H9 (cell line): Measurements from ENCODE around the gene MAP2K2. TPM values are rescaled to one million over a fixed set of nuclear protein-coding genes. Genes with fewer than 3 reads are reported as not detected.
A peak's percentile ranks its signal among the peaks of the same experiment; 100 is the strongest.

Source experiments
- DNase-seq: peaks from one replicate; pipeline ENCODE4 v3.0.0-alpha.2; 2017
- H2AFZ ChIP-seq: one replicate; pipeline ENCODE4 v1.6.1; 2013; ENCODE audit warnings: mild to moderate bottlenecking, low read length, control low read depth, moderate library complexity
- H2AK5ac ChIP-seq: 2 replicates; pipeline ENCODE4 v1.6.1; 2013; ENCODE audit warnings: low read length, control low read depth, mixed read lengths; ENCODE audit not compliant: insufficient read length
- H2BK120ac ChIP-seq: one replicate; pipeline ENCODE4 v1.6.1; 2013; ENCODE audit warnings: low read depth, mild to moderate bottlenecking, low read length, control low read depth, inconsistent platforms; ENCODE audit not compliant: poor library complexity, severe bottlenecking
- H2BK12ac ChIP-seq: 2 replicates; pipeline ENCODE4 v1.6.1; 2013; ENCODE audit warnings: low read length, control low read depth, mixed read lengths, low read depth; ENCODE audit not compliant: insufficient read length
- H2BK15ac ChIP-seq: 2 replicates; pipeline ENCODE4 v1.6.1; 2013; ENCODE audit warnings: low read depth, low read length, control low read depth
- H2BK20ac ChIP-seq: one replicate; pipeline ENCODE4 v1.6.1; 2013; ENCODE audit warnings: low read depth, mild to moderate bottlenecking, low read length, control low read depth, inconsistent platforms; ENCODE audit not compliant: poor library complexity, severe bottlenecking
- H2BK5ac ChIP-seq: 2 replicates; pipeline ENCODE4 v1.6.1; 2013; ENCODE audit warnings: low read length, control low read depth, mixed read lengths; ENCODE audit not compliant: insufficient read length
- H3K14ac ChIP-seq: 2 replicates; pipeline ENCODE4 v1.6.1; 2013; ENCODE audit warnings: low read length, control low read depth; ENCODE audit not compliant: insufficient read depth
- H3K18ac ChIP-seq: 2 replicates; pipeline ENCODE4 v1.6.1; 2013; ENCODE audit warnings: low read depth, mild to moderate bottlenecking, mixed read lengths, low read length, control low read depth; ENCODE audit not compliant: insufficient read length
- H3K23ac ChIP-seq: 2 replicates; pipeline ENCODE4 v1.6.1; 2013; ENCODE audit warnings: low read length, control low read depth, mixed read lengths, low read depth; ENCODE audit not compliant: insufficient read length
- H3K23me2 ChIP-seq: 2 replicates; pipeline ENCODE4 v1.6.1; 2013; ENCODE audit warnings: low read depth, mild to moderate bottlenecking, mixed read lengths, low read length, control low read depth; ENCODE audit not compliant: insufficient read length, poor library complexity, severe bottlenecking
- H3K27ac ChIP-seq: 2 replicates; pipeline ENCODE4 v1.5.1; 2013; ENCODE audit warnings: low read length, control low read depth, mixed read lengths, low read depth; ENCODE audit not compliant: insufficient read length
- H3K27me3 ChIP-seq: 2 replicates; pipeline ENCODE4 v1.6.1; 2013; ENCODE audit warnings: low read length, control low read depth, inconsistent platforms; ENCODE audit not compliant: insufficient read depth
- H3K4ac ChIP-seq: 2 replicates; pipeline ENCODE4 v1.6.1; 2013; ENCODE audit warnings: low read depth, mild to moderate bottlenecking, control low read depth, inconsistent platforms, low read length, moderate library complexity
- H3K4me1 ChIP-seq: 2 replicates; pipeline ENCODE4 v1.6.1; 2013; ENCODE audit warnings: low read length, control low read depth, inconsistent platforms; ENCODE audit not compliant: insufficient read depth
- H3K4me2 ChIP-seq: 2 replicates; pipeline ENCODE4 v1.6.1; 2013; ENCODE audit warnings: low read length, control low read depth, mixed read lengths; ENCODE audit not compliant: insufficient read length, insufficient read depth
- H3K56ac ChIP-seq: 2 replicates; pipeline ENCODE4 v1.6.1; 2013; ENCODE audit warnings: low read depth, mild to moderate bottlenecking, mixed read lengths, low read length, control low read depth; ENCODE audit not compliant: insufficient read length
- H3K79me1 ChIP-seq: 2 replicates; pipeline ENCODE4 v1.6.1; 2013; ENCODE audit warnings: low read depth, mild to moderate bottlenecking, moderate library complexity, low read length, control low read depth, inconsistent platforms; ENCODE audit not compliant: insufficient read depth, poor library complexity, severe bottlenecking
- H3K79me2 ChIP-seq: 2 replicates; pipeline ENCODE4 v1.6.1; 2013; ENCODE audit warnings: low read length, control low read depth, inconsistent platforms; ENCODE audit not compliant: insufficient read depth
- H3K9ac ChIP-seq: 2 replicates; pipeline ENCODE4 v1.6.1; 2013; ENCODE audit warnings: low read length, control low read depth, mixed read lengths; ENCODE audit not compliant: insufficient read length; ENCODE audit errors: extremely low read depth
- H3K9me3 ChIP-seq: one replicate; pipeline ENCODE4 v1.6.1; 2013; ENCODE audit warnings: low read depth, low read length, inconsistent platforms; ENCODE audit not compliant: control insufficient read depth
- H3T11ph ChIP-seq: one replicate; pipeline ENCODE4 v1.6.1; 2013; ENCODE audit warnings: mild to moderate bottlenecking, low read length, control low read depth, inconsistent platforms
- H4K20me1 ChIP-seq: one replicate; pipeline ENCODE4 v1.6.1; 2013; ENCODE audit not compliant: control insufficient read depth, insufficient read length, insufficient read depth
- H4K5ac ChIP-seq: 2 replicates; pipeline ENCODE4 v1.6.1; 2013; ENCODE audit warnings: low read depth, mild to moderate bottlenecking, mixed read lengths, low read length, control low read depth; ENCODE audit not compliant: insufficient read length
- H4K8ac ChIP-seq: replicated peaks from 2 replicates; pipeline ENCODE4 v1.6.1; 2013; ENCODE audit warnings: low read length, control low read depth, mixed read lengths, low read depth; ENCODE audit not compliant: insufficient read length
- H4K91ac ChIP-seq: 2 replicates; pipeline ENCODE4 v1.6.1; 2013; ENCODE audit warnings: low read depth, mild to moderate bottlenecking, moderate library complexity, mixed read lengths, low read length, control low read depth; ENCODE audit not compliant: insufficient read length
- H3K27ac Mint-ChIP-seq, 3 experiments: 2 replicates in 2 of 3; 3 replicates in 1 of 3; pipeline ENCODE4 v1.8.0; 2020 to 2021; ENCODE audit warnings: mixed read lengths in 3 of 3, mild to moderate bottlenecking in 1 of 3, moderate library complexity in 1 of 3
- H3K27me3 Mint-ChIP-seq: 2 replicates; pipeline ENCODE4 v1.8.0; 2021; ENCODE audit warnings: low read depth, mild to moderate bottlenecking, moderate library complexity, mixed read lengths
- H3K36me3 Mint-ChIP-seq, 3 experiments: 2 replicates in 2 of 3; 3 replicates in 1 of 3; pipeline ENCODE4 v1.8.0; 2020 to 2021; ENCODE audit warnings: low read depth in 3 of 3, mixed read lengths in 3 of 3; ENCODE audit not compliant: insufficient read depth in 1 of 3
- H3K4me1 Mint-ChIP-seq, 2 experiments: 2 replicates each; pipeline ENCODE4 v1.8.0; 2020; ENCODE audit warnings: mixed read lengths in 2 of 2
- H3K4me3 Mint-ChIP-seq, 2 experiments: 2 replicates in 1 of 2; 3 replicates in 1 of 2; pipeline ENCODE4 v1.8.0; 2020 to 2021; ENCODE audit warnings: mild to moderate bottlenecking in 2 of 2, mixed read lengths in 2 of 2, moderate library complexity in 1 of 2
- H3K9me3 Mint-ChIP-seq, 2 experiments: 2 replicates in 1 of 2; 3 replicates in 1 of 2; pipeline ENCODE4 v1.8.0; 2020; ENCODE audit warnings: mild to moderate bottlenecking in 2 of 2, mixed read lengths in 2 of 2, moderate library complexity in 1 of 2
- WGBS: extraction: QIAGEN DNeasy Blood & Tissue Kit; methylation state at CpG from one replicate; pipeline ENCODE4 v1.1.7; 2013; ENCODE audit warnings: missing lambda C conversion rate, low lambda C conversion rate, mixed read lengths; ENCODE audit not compliant: insufficient read length; ENCODE audit errors: extremely low coverage; 5-methylcytosine and 5-hydroxymethylcytosine counted together
- total RNA-seq: library from RNA; stranded (reverse); gene quantifications from 2 replicates; pipeline ENCODE4 v1.2.1, GENCODE V29; 2021
- TF ChIP-seq, protein P1 (sequence below): fragments of 200-600 bp; sonication (generic); conservative IDR thresholded peaks from 3 replicates; pipeline ENCODE4 v1.8.0; 2021; ENCODE audit warnings: antibody characterized with exemption, mild to moderate bottlenecking

The MAP2K2 gene
- total RNA-seq, 1 experiment from 2014 or later = 167 TPM

DNA sequence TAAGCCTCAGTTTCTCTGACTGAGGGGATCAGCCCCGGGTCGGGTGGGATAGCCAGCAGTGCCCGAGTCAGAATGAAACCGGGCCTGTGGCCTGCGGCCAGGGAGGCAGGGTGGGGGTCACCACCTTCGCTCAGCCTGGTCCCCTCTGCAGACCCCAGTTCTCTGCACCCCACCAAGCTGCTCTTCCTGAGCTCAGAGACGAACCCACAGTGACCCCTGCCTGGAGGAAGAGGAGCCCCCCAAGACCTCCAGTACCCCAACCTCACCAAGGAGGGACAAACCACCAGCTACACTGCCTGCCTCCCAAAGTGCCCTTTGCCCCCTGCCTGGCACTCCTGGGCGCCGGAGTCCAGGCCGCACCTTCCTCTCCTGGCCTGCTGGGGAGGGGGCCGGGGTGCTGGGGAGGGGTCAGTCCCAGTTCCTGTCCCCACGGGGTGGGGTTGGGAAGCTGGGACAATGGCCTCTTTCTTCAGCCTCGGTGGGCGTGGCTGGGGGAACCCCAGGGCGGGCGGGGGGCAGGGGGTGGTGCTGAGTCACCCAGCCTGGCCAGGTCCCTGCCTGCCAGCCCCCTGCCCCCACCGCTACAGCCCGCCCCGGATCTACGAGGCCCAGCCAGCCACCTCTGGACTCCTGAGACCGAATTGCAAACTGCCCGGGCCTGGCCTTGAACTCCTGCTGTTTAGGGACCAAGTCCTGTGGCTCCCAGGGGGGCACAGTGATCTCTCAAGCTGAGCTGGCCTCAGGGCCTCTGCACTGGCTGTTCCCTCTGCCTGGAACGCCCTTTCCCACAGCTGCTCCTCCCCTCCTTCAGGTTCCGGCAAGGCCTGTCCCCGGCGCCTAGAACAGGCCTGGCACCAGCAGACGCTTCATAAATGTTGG, 71.6 kb downstream of the MAP2K2 start:
- Histone ChIP-seq H3K56ac (no peak overlapping the region), H2BK5ac (no peak overlapping the region), H4K5ac (no peak overlapping the region), H3K79me1 (peaks cover 4% of the 10 kb centered on the region), H4K20me1 (peaks cover 4% of the 10 kb centered on the region), H3K4ac (no peak overlapping the region), H3T11ph (no peak overlapping the region), H3K23me2 (no peaks in the 10 kb centered on the region), H3K27me3 (no peaks in the 10 kb centered on the region), H3K14ac (no peak overlapping the region), H2AFZ (no peak overlapping the region), H3K4me2 (no peak overlapping the region), H2BK15ac (no peak overlapping the region), H3K9ac (no peak overlapping the region), H3K18ac (no peak overlapping the region), H4K8ac (no peak overlapping the region), H2AK5ac (no peak overlapping the region), H2BK20ac (no peak overlapping the region), H4K91ac (no peak overlapping the region), H3K4me1 (no peaks in the 10 kb centered on the region; the same call in 1 of the 2 replicates), H3K27ac (no peak overlapping the region), H3K9me3 (no peaks in the 10 kb centered on the region), H3K23ac (no peak overlapping the region), H3K79me2 (peaks cover 16% of the 10 kb centered on the region; the same call in 1 of the 2 replicates), H2BK120ac (no peak overlapping the region), H2BK12ac (no peak overlapping the region)
- WGBS = no CpG with 5 or more reads among the region's 27 CpGs
- Mint-ChIP-seq H3K27ac (peak overlapping the region; percentile 27 to 90 (median 73); a peak in 5 of 7 replicates), H3K4me1 (peaks cover 3 to 9% of the 10 kb centered on the region in 2 experiments), H3K4me3 (no peak overlapping the region; a peak in 1 of 5 replicates), H3K9me3 (no peaks in the 10 kb centered on the region), H3K27me3 (no peaks in the 10 kb centered on the region), H3K36me3 (peaks cover 28 to 54% (median 54%) of the 10 kb centered on the region in 3 experiments)
- TF ChIP-seq, protein P1, sequence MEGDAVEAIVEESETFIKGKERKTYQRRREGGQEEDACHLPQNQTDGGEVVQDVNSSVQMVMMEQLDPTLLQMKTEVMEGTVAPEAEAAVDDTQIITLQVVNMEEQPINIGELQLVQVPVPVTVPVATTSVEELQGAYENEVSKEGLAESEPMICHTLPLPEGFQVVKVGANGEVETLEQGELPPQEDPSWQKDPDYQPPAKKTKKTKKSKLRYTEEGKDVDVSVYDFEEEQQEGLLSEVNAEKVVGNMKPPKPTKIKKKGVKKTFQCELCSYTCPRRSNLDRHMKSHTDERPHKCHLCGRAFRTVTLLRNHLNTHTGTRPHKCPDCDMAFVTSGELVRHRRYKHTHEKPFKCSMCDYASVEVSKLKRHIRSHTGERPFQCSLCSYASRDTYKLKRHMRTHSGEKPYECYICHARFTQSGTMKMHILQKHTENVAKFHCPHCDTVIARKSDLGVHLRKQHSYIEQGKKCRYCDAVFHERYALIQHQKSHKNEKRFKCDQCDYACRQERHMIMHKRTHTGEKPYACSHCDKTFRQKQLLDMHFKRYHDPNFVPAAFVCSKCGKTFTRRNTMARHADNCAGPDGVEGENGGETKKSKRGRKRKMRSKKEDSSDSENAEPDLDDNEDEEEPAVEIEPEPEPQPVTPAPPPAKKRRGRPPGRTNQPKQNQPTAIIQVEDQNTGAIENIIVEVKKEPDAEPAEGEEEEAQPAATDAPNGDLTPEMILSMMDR = no peak
- no peak for DNase-seq
